OCI-LY3 (cell line): ENCODE results near the gene CC2D1A.

ENCODE experiments used
- H2AFZ ChIP-seq: fragments of 200-600, 300-600 bp; shearing (Covaris generic); 2 replicates; pipeline ENCODE4 v1.6.0; 2014; ENCODE audit warnings: antibody characterized with exemption, low read depth, low read length
- H3K27ac ChIP-seq: fragments of 200-600, 300-600 bp; sonication (generic); 2 replicates; pipeline ENCODE4 v1.5.1; 2014; ENCODE audit warnings: mild to moderate bottlenecking, low read length, moderate library complexity, mixed read lengths
- H3K27me3 ChIP-seq: fragments of 200-600, 300-600 bp; sonication (generic); 2 replicates; pipeline ENCODE4 v1.6.1; 2014; ENCODE audit warnings: low read depth, low read length, mixed read lengths
- H3K36me3 ChIP-seq: fragments of 200-600, 300-600 bp; sonication (generic); replicated peaks from 2 replicates; pipeline ENCODE3; 2014; ENCODE audit warnings: low read depth, low read length, mixed read lengths
- H3K4me1 ChIP-seq: fragments of 300-600, 200-600 bp; sonication (generic); 2 replicates; pipeline ENCODE4 v1.6.1; 2014; ENCODE audit warnings: low read length, mixed read lengths
- H3K4me2 ChIP-seq: fragments of 200-600, 300-600 bp; sonication (generic); 2 replicates; pipeline ENCODE4 v1.6.1; 2014; ENCODE audit warnings: low read length, mixed read lengths
- H3K4me3 ChIP-seq: fragments of 300-600, 200-600 bp; sonication (generic); 2 replicates; pipeline ENCODE4 v1.5.1; 2014; ENCODE audit warnings: antibody characterized with exemption, mild to moderate bottlenecking, low read length, moderate library complexity
- H3K79me2 ChIP-seq: fragments of 300-600, 200-600 bp; shearing (Covaris generic); 2 replicates; pipeline ENCODE4 v1.6.1; 2014; ENCODE audit warnings: mild to moderate bottlenecking, low read length, mixed read lengths
- H3K9ac ChIP-seq: fragments of 300-600, 200-600 bp; shearing (Covaris generic); 2 replicates; pipeline ENCODE4 v1.6.0; 2014; ENCODE audit warnings: mild to moderate bottlenecking, low read length, moderate library complexity
- H3K9me3 ChIP-seq: fragments of 200-600, 300-600 bp; shearing (Covaris generic); 2 replicates; pipeline ENCODE4 v1.6.1; 2014; ENCODE audit warnings: low read length, mixed read lengths; ENCODE audit not compliant: insufficient read depth
- H4K20me1 ChIP-seq: fragments of 200-600, 300-600 bp; sonication (generic); 2 replicates; pipeline ENCODE4 v1.6.1; 2016; ENCODE audit warnings: low read length, mixed read lengths; ENCODE audit not compliant: insufficient read depth
- CTCF ChIP-seq: fragments of 200-600, 300-600 bp; sonication (generic); IDR thresholded peaks from 2 replicates; pipeline ENCODE4 v1.5.1; 2014; ENCODE audit warnings: antibody characterized with exemption, low read length, low read depth
- EZH2phosphoT487 ChIP-seq: fragments of 200-600 bp; shearing (Covaris generic); IDR thresholded peaks from 2 replicates; pipeline ENCODE4 v1.6.1; 2018; ENCODE audit warnings: antibody characterized with exemption, mixed run types, low read depth

The CC2D1A gene

GRCh38 chr19:13974073-13974472 lies 68.1 kb downstream of the CC2D1A start:
- Histone ChIP-seq H4K20me1 (no peaks in the 10 kb centered on the region), H3K4me3 (no peak overlapping the region), H3K79me2 (no peaks in the 10 kb centered on the region), H3K4me1 (no peaks in the 10 kb centered on the region), H2AFZ (no peak overlapping the region), H3K36me3 (peaks cover 5% of the 10 kb centered on the region), H3K9ac (no peak overlapping the region), H3K9me3 (no peaks in the 10 kb centered on the region), H3K27me3 (no peaks in the 10 kb centered on the region), H3K4me2 (no peak overlapping the region), H3K27ac (no peak overlapping the region)
- TF ChIP-seq EZH2phosphoT487, result no peak
- TF ChIP-seq CTCF, result no peak

- Histone ChIP-seq H4K20me1 (no peaks in the 10 kb centered on the region), H3K27ac (no peak overlapping the region), H3K4me1 (no peaks in the 10 kb centered on the region), H3K9me3 (no peaks in the 10 kb centered on the region), H3K79me2 (no peaks in the 10 kb centered on the region), H3K4me3 (no peak overlapping the region), H2AFZ (no peak overlapping the region), H3K4me2 (no peak overlapping the region), H3K9ac (no peak overlapping the region), H3K27me3 (no peaks in the 10 kb centered on the region), H3K36me3 (peaks cover 5% of the 10 kb centered on the region)
- TF ChIP-seq EZH2phosphoT487 (no peak), CTCF (no peak)
These were observed 69.9 kb downstream of the CC2D1A start for GRCh38 chr19:13975870-13976269.

GRCh38 chr19:13976446-13976845 lies 70.4 kb downstream of the CC2D1A start:
- TF ChIP-seq EZH2phosphoT487 (no peak), CTCF (no peak)
- Histone ChIP-seq H3K79me2 (no peaks in the 10 kb centered on the region), H3K27me3 (no peaks in the 10 kb centered on the region), H3K9ac (no peak overlapping the region), H3K27ac (no peak overlapping the region), H2AFZ (no peak overlapping the region), H3K9me3 (no peaks in the 10 kb centered on the region), H4K20me1 (no peaks in the 10 kb centered on the region), H3K4me2 (no peak overlapping the region), H3K36me3 (peaks cover 5% of the 10 kb centered on the region), H3K4me3 (no peak overlapping the region), H3K4me1 (no peaks in the 10 kb centered on the region)

GRCh38 chr19:13977803-13978202 lies 71.8 kb downstream of the CC2D1A start:
- Histone ChIP-seq H3K4me1 (no peaks in the 10 kb centered on the region), H3K27me3 (no peaks in the 10 kb centered on the region), H3K9me3 (no peaks in the 10 kb centered on the region), H3K27ac (no peak overlapping the region), H3K4me3 (no peak overlapping the region), H4K20me1 (no peaks in the 10 kb centered on the region), H3K79me2 (no peaks in the 10 kb centered on the region), H2AFZ (no peak overlapping the region), H3K9ac (no peak overlapping the region), H3K36me3 (peaks cover 4% of the 10 kb centered on the region), H3K4me2 (no peak overlapping the region)
- TF ChIP-seq CTCF, result no peak
- TF ChIP-seq EZH2phosphoT487, result no peak
